Measurements from ENCODE around the gene PRPSAP2. TPM values are rescaled to one million over a fixed set of nuclear protein-coding genes. Genes with fewer than 3 reads are reported as not detected.

PRPSAP2 gene
- total and polyA plus RNA-seq, 2 of the 8 experiments (the other 6 are each of a cell fraction or from before 2014, with no cell fraction given) = 28.7 to 50.5 TPM

GRCh38 chr17:18851201-18851600, 6.7 kb upstream of the PRPSAP2 start:
- Histone ChIP-seq H2BK12ac (ENCODE audit: low read depth, low read length) (no peak overlapping the region), H3K9ac (replicated peaks in 1 of 4; ENCODE audit: extremely low read depth in 1 of 4, low read depth in 3 of 4, low read length in 3 of 4) (no peak overlapping the region), H4K5ac (ENCODE audit: insufficient read length, low read depth, low read length) (no peak overlapping the region), H3K79me1 (ENCODE audit: low read depth, low read length) (no peaks in the 10 kb centered on the region), H3K56ac (replicated peaks; ENCODE audit: insufficient read length, low read depth, low read length) (no peak overlapping the region), H2BK20ac (ENCODE audit: low read length) (no peak overlapping the region), H4K91ac (replicated peaks; ENCODE audit: insufficient read length, low read length) (no peak overlapping the region), H3K36me3 (ENCODE audit: control insufficient read depth in 2 of 4, insufficient read depth in 4 of 4, low read length in 3 of 4) (no peaks in the 10 kb centered on the region), H3K27ac (ENCODE audit: low read depth, low read length) (no peak overlapping the region), H2AFZ (ENCODE audit: low read length) (no peak overlapping the region), H3K23ac (ENCODE audit: insufficient read length) (no peak overlapping the region), H3K23me2 (ENCODE audit: low read depth, low read length) (peaks cover 5% of the 10 kb centered on the region), H3K9me3 (ENCODE audit: insufficient read depth in 2 of 2, low read depth in 1 of 2, low read length in 1 of 2) (no peaks in the 10 kb centered on the region), H2BK120ac (replicated peaks; ENCODE audit: low read depth, low read length) (no peak overlapping the region), H3K18ac (ENCODE audit: extremely low read depth, low read length) (no peak overlapping the region), H2BK5ac (ENCODE audit: low read depth, low read length) (no peak overlapping the region), H3K14ac (ENCODE audit: insufficient read length) (no peak overlapping the region), H3K4me2 (ENCODE audit: insufficient read depth in 1 of 2, low read depth in 2 of 2, low read length in 2 of 2) (no peak overlapping the region), H3K4ac (replicated peaks; ENCODE audit: insufficient read length, low read depth, low read length) (no peak overlapping the region), H4K20me1 (replicated peaks in 1 of 2; ENCODE audit: control insufficient read depth in 1 of 2, insufficient read depth in 2 of 2, low read length in 2 of 2) (no peaks in the 10 kb centered on the region), H2BK15ac (ENCODE audit: low read length) (no peak overlapping the region), H3K4me3 (ENCODE audit: extremely low read depth in 1 of 4, insufficient read depth in 2 of 4, low read depth in 3 of 4, low read length in 4 of 4) (no peak overlapping the region), H3K4me1 (replicated peaks in 1 of 4; ENCODE audit: control insufficient read depth in 3 of 4, insufficient read depth in 4 of 4, low read length in 3 of 4) (peaks cover 0 to 3% (median 0%) of the 10 kb centered on the region in 4 experiments; a peak in 1 of 7 replicates), H3K79me2 (ENCODE audit: control insufficient read depth in 1 of 2, insufficient read depth in 2 of 2, low read length in 2 of 2) (peaks cover 0 to 8% of the 10 kb centered on the region in 2 experiments; a peak in 1 of 4 replicates), H2AK5ac (ENCODE audit: low read depth, low read length) (no peak overlapping the region), H3K27me3 (replicated peaks in 1 of 4; ENCODE audit: control insufficient read depth in 3 of 4, extremely low read depth in 1 of 4, insufficient read depth in 3 of 4, low read length in 3 of 4) (no peaks in the 10 kb centered on the region), H4K8ac (ENCODE audit: extremely low read depth, insufficient read depth, low read length) (no peak overlapping the region)
- CTCF ChIA-PET (ENCODE audit: partially characterized antibody) = interaction anchor here (0.8 kb wide), 1 partner anchor 8 kb away, joined by 3 read pairs; no protein-coding TSS in a partner anchor
- TF ChIP-seq JUND (IDR thresholded peaks at IDR 0.05; ENCODE audit: low read length) (no peak), TEAD4 (IDR thresholded peaks at IDR 0.05; ENCODE audit: low read depth, low read length) (no peak), FOSL1 (IDR thresholded peaks at IDR 0.05; ENCODE audit: insufficient read depth, low read depth, low read length) (no peak), TAF1 (IDR thresholded peaks at IDR 0.05; ENCODE audit: low read depth, low read length) (no peak), CTCF (IDR thresholded peaks at IDR 0.05; ENCODE audit: control extremely low read depth in 1 of 3, insufficient read depth in 1 of 3, low read depth in 1 of 3, low read length in 3 of 3) (no peak)
- DNase-seq (ENCODE audit: low read depth in 1 of 2, low spot score in 2 of 2) (no peak), FAIRE-seq (no peak)
- 85% methylated on average over 3 of the region's 3 CpGs; no CpG with 5 or more reads in 1 of the 2 experiments for WGBS, 2 experiments (ENCODE audit: extremely low coverage in 1 of 2, insufficient coverage in 1 of 2, insufficient read length in 1 of 2, insufficient replicate concordance in 2 of 2, low coverage in 1 of 2, low lambda C conversion rate in 2 of 2, missing lambda C conversion rate in 1 of 2)
- POLR2A ChIA-PET (ENCODE audit: partially characterized antibody) = interaction anchor here (1.2 kb wide), 1 partner anchor 23 kb away, joined by 4 read pairs; no protein-coding TSS in a partner anchor

Measured in H1 (cell line).